NCI-H1930 (cell line): ENCODE data around the gene PTPRN2.
"Not testable (repeated sequence)": the region's sequence is repeated elsewhere in the genome, so short reads cannot be mapped to it uniquely, and the experiment has no call there.

ENCODE experiments used
- DNase-seq, 2 experiments: peaks; one replicate each; lab custom pipeline; 2025; lab: John Stamatoyannopoulos, UW

PTPRN2 gene

DNA sequence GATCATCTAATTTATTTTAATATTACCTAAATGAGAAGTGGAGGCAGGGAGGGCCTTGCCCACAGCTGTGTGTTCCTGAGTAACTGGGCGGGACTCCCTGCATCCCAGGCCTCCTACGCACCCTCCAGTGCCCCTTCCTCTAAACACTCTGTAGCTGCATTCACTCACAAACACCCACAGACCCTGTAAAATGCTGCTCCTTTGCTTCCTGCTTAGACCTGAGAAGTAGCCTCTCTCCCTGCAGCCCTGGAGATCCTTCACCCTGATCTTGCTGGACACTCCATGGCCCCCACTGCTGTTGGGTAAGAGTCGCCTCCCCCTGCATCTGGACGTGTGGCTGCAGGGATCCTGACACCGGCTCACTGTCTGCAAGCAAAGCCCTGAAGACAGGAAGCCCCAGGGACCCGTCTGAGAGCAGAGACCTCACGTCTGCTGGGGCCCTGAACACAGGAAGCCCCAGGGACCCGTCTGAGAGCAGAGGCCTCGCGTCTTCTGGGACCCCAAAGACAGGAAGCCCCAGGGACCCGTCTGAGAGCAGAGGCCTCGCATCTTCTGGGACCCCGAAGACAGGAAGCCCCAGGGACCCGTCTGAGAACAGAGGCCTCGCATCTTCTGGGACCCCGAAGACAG, 661.0 kb downstream of the PTPRN2 start:
- no peak for DNase-seq

DNA sequence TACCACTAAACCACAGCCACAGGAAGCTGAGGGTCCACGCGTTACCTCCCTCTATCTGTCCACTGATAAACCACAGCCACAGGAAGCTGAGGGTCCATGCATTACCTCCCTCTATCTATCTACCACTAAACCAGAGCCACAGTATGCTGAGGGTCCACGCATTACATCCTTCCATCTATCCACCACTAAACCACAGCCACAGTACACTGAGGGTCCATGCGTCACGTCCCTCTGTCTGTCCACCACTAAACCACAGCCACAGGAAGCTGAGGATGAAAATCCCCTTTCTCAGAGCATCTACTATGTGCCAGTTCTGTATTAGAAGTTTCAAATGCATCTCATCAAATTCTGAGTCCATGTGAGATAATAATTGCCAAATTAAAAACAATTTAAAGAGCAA, 661.5 kb downstream of the PTPRN2 start:
- no peak for DNase-seq

- DNase-seq = no peak
Observed at GRCh38 chr7:157925383-157925875, 662.2 kb downstream of the PTPRN2 start.

GRCh38 chr7:157923903-157924630, 663.6 kb downstream of the PTPRN2 start:
- DNase-seq = no peak

- DNase-seq = no peak
Observed at GRCh38 chr7:157922576-157922975, 665.0 kb downstream of the PTPRN2 start.

GRCh38 chr7:157918326-157919080, 669.1 kb downstream of the PTPRN2 start:
- DNase-seq = no peak

GRCh38 chr7:157916946-157917640, 670.5 kb downstream of the PTPRN2 start:
- DNase-seq = no peak

DNA sequence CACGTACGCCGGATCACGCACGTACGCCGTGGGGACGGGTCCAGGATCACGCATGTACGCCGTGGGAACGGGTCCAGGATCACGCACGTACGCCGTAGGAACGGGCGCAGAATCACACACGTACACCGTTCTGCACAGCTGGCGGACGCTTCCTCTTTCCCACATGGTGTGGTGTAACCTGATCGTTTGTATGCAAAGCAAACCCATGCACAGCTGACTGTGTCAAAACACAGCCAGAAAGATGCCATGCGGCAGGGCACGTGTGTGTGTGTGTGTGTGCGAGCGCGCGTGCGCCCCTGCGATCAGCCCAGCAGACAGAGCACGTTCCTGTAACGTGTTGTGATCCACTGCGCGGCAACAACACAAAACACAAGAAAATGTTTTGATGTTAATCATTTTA, 677.2 kb downstream of the PTPRN2 start:
- no peak for DNase-seq

- DNase-seq = not testable (repeated sequence)
Observed at GRCh38 chr7:157910045-157910444, 677.6 kb downstream of the PTPRN2 start.

- DNase-seq = no peak
Observed at GRCh38 chr7:157909370-157909769, 678.3 kb downstream of the PTPRN2 start.

- no peak for DNase-seq
Observed at GRCh38 chr7:157908006-157908782, 679.4 kb downstream of the PTPRN2 start.

GRCh38 chr7:157907091-157907490, 680.5 kb downstream of the PTPRN2 start:
- no peak for DNase-seq

DNA sequence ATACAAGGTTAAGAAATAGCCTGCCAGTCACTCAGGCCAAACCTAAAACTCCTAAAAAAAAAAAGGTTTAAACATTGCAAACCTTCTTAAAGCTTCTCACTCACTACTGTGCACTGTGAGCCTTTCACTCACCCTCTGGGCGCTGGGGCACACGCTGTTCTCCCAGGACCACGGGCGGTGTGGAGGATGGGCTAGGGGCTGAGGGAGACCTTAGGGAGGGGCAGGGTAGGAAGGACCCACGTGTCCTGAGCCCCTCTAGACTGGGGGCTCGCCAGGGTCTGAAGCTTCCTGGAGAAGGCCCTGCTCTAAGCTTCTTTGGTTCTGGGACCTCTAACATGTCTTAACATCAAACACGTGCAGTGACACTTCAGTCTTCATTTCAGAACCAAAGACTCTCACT, 681.0 kb downstream of the PTPRN2 start:
- no peak for DNase-seq

DNA sequence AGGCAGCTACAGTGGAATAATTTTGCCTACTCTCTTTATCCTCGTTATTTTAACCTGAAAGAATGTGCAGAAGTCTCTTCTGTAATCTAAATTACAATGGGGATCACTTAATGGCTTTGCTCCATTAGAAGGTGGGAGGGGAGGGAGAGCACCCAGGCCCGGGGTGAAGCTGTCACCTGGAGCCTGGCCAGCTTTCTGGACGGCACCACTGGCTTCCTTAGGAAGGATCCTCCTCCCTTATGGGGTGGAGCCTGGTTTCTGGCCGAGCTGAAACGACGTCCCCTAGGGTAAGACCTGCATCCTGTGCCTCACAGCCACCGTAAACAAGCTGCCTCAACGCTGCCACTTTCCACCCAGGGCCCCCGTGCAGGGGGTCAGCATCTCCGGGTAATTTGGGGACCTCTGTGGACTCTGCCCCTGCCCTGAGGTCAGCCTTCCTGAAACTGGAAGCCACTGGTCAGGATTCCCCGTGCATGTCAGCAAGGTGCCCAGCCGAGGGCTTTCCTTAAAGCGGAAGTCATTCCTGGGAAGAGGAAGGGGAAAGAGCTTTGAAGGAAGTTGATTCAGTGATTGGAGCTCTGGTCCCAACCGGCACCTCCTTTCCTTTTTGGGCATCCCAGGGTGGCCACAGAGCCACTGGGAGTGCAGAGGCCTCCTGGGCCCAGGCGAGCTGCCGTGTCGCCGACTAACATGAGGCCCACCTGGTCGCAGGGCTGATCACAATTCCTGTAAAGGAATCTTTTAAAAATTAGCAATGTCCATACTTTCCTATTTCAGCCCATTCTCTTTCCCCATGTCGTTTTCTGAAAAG, 681.8 kb downstream of the PTPRN2 start:
- no peak for DNase-seq

- DNase-seq = no peak
Observed at GRCh38 chr7:157904866-157905570, 682.6 kb downstream of the PTPRN2 start.

GRCh38 chr7:157904211-157904865, 683.3 kb downstream of the PTPRN2 start:
- DNase-seq = no peak

- no peak for DNase-seq
Observed at GRCh38 chr7:157903710-157904109, 683.9 kb downstream of the PTPRN2 start.

GRCh38 chr7:157903296-157903695, 684.3 kb downstream of the PTPRN2 start:
- DNase-seq = no peak
